Smooth muscle cell of the brain vasculature (primary cell): ENCODE results near the gene RAP1GAP.
"Not testable (repeated sequence)": the region's sequence is repeated elsewhere in the genome, so short reads cannot be mapped to it uniquely, and the experiment has no call there.

Experiments used
- DNase-seq: peaks from one replicate; pipeline ENCODE4 v3.0.0-alpha.2; 2012; ENCODE audit warnings: low read depth, low spot score

The RAP1GAP gene

DNA sequence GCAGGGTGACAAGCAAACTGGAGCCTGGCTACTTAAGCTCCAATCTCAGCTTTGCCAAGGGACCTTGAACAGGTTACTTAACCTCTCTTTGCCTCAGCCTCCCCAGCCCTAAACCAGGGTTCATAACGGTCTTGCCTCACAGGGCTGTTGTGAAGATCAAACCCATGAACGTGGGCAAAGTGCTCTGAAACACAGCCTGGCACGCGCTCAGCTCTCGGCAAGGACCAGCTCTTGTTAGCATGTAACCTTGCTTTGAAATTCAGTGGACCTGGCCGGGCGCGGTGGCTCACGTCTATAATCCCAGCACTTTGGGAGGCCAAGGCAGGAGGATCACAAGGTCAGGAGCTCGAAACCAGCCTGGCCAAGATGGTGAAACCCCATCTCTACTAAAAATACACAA, 24.8 kb downstream of the RAP1GAP start:
- no peak for DNase-seq

GRCh38 chr1:21643624-21644023, 25.5 kb downstream of the RAP1GAP start:
- no peak for DNase-seq

- no peak for DNase-seq
Measured at GRCh38 chr1:21641967-21642739, 27.0 kb downstream of the RAP1GAP start.

GRCh38 chr1:21641537-21641936, 27.6 kb downstream of the RAP1GAP start:
- DNase-seq, result no peak

GRCh38 chr1:21641076-21641475, 28.1 kb downstream of the RAP1GAP start:
- no peak for DNase-seq

- DNase-seq, result no peak
Measured at GRCh38 chr1:21640653-21641052, 28.5 kb downstream of the RAP1GAP start.

DNA sequence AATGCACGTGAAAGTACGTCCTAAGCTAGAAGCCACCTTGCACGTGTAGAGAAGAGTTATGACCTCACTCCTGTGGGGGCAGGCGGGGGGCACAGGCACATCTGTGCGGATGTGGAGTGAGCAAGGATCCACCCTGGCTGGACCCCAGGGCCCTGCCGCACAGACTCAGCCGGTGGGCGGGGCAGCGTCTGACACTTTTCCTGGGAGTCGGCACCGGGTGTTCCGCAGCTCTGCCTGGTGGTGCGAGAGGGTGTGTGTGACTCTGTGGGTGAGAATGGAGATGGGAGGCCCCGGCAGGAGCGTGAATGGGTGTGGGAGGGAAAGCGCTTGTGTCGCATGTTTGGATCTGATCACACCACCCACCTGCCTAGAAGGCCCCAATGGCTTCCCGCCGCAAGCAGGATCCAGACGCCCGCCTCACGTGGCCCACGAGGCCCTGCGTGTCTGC, 29.5 kb downstream of the RAP1GAP start:
- no peak for DNase-seq

- no peak for DNase-seq
Measured at GRCh38 chr1:21638531-21639341, 30.4 kb downstream of the RAP1GAP start.

GRCh38 chr1:21637514-21637913, 31.6 kb downstream of the RAP1GAP start:
- no peak for DNase-seq

DNA sequence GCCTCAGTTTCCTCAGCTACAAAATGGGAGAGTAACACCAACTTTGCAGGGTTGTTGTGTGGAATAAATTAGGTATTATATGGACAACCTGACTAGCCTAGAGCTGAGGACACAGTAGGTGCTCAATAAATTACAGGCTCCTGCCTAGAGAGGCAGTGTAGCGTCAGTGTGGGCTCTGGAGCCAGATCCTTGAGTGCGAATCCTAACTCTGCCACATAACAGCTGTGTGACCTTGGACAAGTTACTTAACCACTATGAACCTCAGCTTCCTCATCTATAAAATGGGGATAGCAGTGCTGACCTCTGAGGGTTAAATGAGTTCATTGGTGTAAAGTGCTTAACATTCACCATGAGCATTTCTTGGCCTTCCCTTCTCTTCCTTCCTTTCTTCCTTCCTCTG, 33.1 kb downstream of the RAP1GAP start:
- no peak for DNase-seq

DNA sequence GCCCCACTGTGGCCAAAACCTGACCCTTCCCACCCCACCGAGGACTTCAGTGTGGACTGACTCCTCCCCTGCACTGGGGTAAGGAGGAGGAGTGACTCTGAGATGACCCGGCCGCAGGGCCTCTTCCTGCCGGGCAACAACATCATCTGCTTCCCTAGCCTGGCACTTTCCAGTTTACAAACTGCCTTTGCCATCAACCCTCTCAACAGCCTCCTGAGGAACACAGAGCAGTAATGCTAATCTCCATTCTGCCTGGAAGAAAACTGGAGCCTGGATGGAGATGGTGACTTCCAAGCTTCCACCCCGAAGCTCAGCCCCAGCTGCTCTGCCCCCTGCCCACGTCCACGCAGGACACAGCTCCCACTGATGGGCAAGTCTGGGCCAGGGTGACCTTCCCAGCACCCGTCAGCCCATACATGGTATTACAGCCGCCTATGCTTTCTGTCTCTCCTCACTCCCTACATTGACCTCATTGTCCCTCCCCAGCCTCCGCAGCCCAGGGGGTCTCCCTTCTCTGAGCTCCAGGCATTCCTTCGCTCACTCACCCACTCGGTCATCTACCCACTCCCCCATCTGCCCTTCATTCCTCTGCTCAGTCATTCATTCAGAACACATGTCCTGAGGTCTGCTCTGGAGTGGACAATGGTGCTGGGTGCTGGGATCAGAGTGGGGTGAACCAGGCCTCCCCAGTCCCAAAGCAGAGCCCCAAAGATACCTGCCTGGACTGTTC, 34.2 kb downstream of the RAP1GAP start:
- DNase-seq, result no peak

GRCh38 chr1:21633992-21634805, 35.0 kb downstream of the RAP1GAP start:
- DNase-seq, result no peak

- DNase-seq, result no peak
Measured at GRCh38 chr1:21633141-21633755, 35.9 kb downstream of the RAP1GAP start.

- no peak for DNase-seq
Measured at GRCh38 chr1:21631944-21632887, 36.9 kb downstream of the RAP1GAP start.

- not testable (repeated sequence) for DNase-seq
Measured at GRCh38 chr1:21631590-21631943, 37.6 kb downstream of the RAP1GAP start.

- no peak for DNase-seq
Measured at GRCh38 chr1:21630571-21631343, 38.4 kb downstream of the RAP1GAP start.

- no peak for DNase-seq
Measured at GRCh38 chr1:21629971-21630370, 39.2 kb downstream of the RAP1GAP start.

- no peak for DNase-seq
Measured at GRCh38 chr1:21628798-21629393, 40.3 kb downstream of the RAP1GAP start.

DNA sequence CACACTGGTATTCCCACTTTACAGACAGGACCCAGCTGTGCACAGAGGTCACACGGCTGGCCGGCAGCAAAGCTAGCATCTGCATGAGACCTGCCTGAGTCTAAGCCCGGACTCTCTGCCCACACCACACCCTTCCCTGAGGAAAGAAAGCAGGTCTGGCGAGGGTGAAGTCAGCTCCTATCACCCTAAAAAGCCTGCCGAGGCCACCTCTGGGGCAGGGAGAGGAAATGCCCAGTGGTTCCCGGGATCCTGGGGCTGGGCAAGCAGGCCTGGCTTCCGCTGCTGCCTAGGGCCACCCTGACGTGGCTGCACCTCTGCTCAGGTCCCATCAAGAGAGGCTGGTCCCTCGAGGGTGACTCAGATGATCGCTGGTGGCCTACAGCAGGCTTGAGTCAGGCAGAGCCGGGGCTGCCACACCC, 42.2 kb downstream of the RAP1GAP start:
- no peak for DNase-seq
